NB4 (cell line): Measurements from ENCODE around the gene UNC13D.
A peak's percentile ranks its signal among the peaks of the same experiment; 100 is the strongest.

Source experiments
- DNase-seq: peaks from one replicate; pipeline ENCODE4 v3.0.0; 2010; ENCODE audit warnings: low read depth
- H3K4me3 ChIP-seq: one replicate; pipeline ENCODE4 v1.5.1; 2011; ENCODE audit warnings: mild to moderate bottlenecking, low read depth, low read length, moderate library complexity
- CTCF ChIP-seq: IDR thresholded peaks from one replicate; pipeline ENCODE4 v1.5.1; 2012; ENCODE audit warnings: low read depth, low read length
- MAX ChIP-seq: IDR thresholded peaks from 2 replicates; pipeline ENCODE4 v1.6.1; 2011; ENCODE audit warnings: low read depth, low read length
- MYC ChIP-seq: IDR thresholded peaks from 2 replicates; pipeline ENCODE4 v1.6.1; 2011; ENCODE audit warnings: low read depth, low read length
- POLR2A ChIP-seq: IDR thresholded peaks from 2 replicates; pipeline ENCODE4 v1.6.1; 2011; ENCODE audit warnings: mild to moderate bottlenecking; ENCODE audit not compliant: insufficient read length; ENCODE audit errors: extremely low read depth

The UNC13D gene

GRCh38 chr17:75878174-75878998, 34.2 kb upstream of the UNC13D start, which contains the start of gene TRIM47:
TRIM47 (minus strand) TSS chr17:75878581; CDS start chr17:75878548, 33 bp downstream.
- TF ChIP-seq MYC = no peak
- no peak for TF ChIP-seq CTCF
- no peak for TF ChIP-seq POLR2A
- no peak for TF ChIP-seq MAX
- peak; percentile 34 for DNase-seq
- no peak within 1 kb of the TSS for H3K4me3 ChIP-seq

GRCh38 chr17:75877752-75878173, 33.6 kb upstream of the UNC13D start:
- TF ChIP-seq CTCF = peak; percentile 39
- no peak for TF ChIP-seq MAX
- H3K4me3 ChIP-seq = no peak overlapping the region
- peak; percentile 71 for DNase-seq

GRCh38 chr17:75876938-75877751, 32.9 kb upstream of the UNC13D start:
- no peak overlapping the region for H3K4me3 ChIP-seq
- no peak for DNase-seq
- TF ChIP-seq CTCF (no peak), POLR2A (no peak), MYC (no peak), MAX (no peak)

- no peak for DNase-seq
- no peak overlapping the region for H3K4me3 ChIP-seq
- TF ChIP-seq MYC (no peak), MAX (no peak), POLR2A (no peak), CTCF (no peak)
These were observed 32.2 kb upstream of the UNC13D start for GRCh38 chr17:75876190-75876937.

GRCh38 chr17:75875940-75876189, 31.7 kb upstream of the UNC13D start:
- TF ChIP-seq POLR2A (no peak), CTCF (no peak)
- H3K4me3 ChIP-seq = no peak overlapping the region
- no peak for DNase-seq
